HL-60 (cell line): ENCODE results near the gene C16orf54.
"Not testable (repeated sequence)": the region's sequence is repeated elsewhere in the genome, so short reads cannot be mapped to it uniquely, and the experiment has no call there.

ENCODE experiments used
- DNase-seq, 2 experiments: peaks; one replicate each; pipeline ENCODE4 v3.0.0-alpha.2; 2010 to 2020; ENCODE audit warnings: low read depth in 1 of 2, low spot score in 1 of 2
- H3K27ac ChIP-seq: fragments of 250-450 bp; sonication (Bioruptor Pico); replicated peaks from 2 replicates; pipeline ENCODE4 v1.5.1; 2020; ENCODE audit warnings: mild to moderate bottlenecking, moderate library complexity
- H3K27me3 ChIP-seq: fragments of 250-450 bp; sonication (Bioruptor Pico); 2 replicates; pipeline ENCODE4 v1.5.1; 2021; ENCODE audit warnings: mild to moderate bottlenecking, moderate library complexity; ENCODE audit not compliant: insufficient read depth, poor library complexity, severe bottlenecking
- H3K4me3 ChIP-seq: replicated peaks from 2 replicates; pipeline ENCODE4 v1.5.1; 2011; ENCODE audit warnings: mild to moderate bottlenecking, control low read depth, low read length; ENCODE audit not compliant: insufficient read depth
- CTCF ChIP-seq: IDR thresholded peaks from one replicate; pipeline ENCODE4 v1.5.1; 2011; ENCODE audit warnings: low read length, control low read depth, inconsistent platforms; ENCODE audit not compliant: insufficient read depth
- GABPA ChIP-seq: IDR thresholded peaks from 2 replicates; pipeline ENCODE4 v1.6.1; 2012; ENCODE audit warnings: low read depth
- POLR2AphosphoS5 ChIP-seq: IDR thresholded peaks from 2 replicates; pipeline ENCODE4 v1.6.1; 2012; ENCODE audit warnings: low read depth
- REST ChIP-seq: IDR thresholded peaks from 2 replicates; pipeline ENCODE4 v1.6.1; 2012; ENCODE audit warnings: low read depth; ENCODE audit not compliant: insufficient replicate concordance
- SPI1 ChIP-seq: IDR thresholded peaks from 2 replicates; pipeline ENCODE4 v1.6.1; 2012; ENCODE audit warnings: low read depth, mild to moderate bottlenecking, borderline replicate concordance

C16orf54 gene

DNA sequence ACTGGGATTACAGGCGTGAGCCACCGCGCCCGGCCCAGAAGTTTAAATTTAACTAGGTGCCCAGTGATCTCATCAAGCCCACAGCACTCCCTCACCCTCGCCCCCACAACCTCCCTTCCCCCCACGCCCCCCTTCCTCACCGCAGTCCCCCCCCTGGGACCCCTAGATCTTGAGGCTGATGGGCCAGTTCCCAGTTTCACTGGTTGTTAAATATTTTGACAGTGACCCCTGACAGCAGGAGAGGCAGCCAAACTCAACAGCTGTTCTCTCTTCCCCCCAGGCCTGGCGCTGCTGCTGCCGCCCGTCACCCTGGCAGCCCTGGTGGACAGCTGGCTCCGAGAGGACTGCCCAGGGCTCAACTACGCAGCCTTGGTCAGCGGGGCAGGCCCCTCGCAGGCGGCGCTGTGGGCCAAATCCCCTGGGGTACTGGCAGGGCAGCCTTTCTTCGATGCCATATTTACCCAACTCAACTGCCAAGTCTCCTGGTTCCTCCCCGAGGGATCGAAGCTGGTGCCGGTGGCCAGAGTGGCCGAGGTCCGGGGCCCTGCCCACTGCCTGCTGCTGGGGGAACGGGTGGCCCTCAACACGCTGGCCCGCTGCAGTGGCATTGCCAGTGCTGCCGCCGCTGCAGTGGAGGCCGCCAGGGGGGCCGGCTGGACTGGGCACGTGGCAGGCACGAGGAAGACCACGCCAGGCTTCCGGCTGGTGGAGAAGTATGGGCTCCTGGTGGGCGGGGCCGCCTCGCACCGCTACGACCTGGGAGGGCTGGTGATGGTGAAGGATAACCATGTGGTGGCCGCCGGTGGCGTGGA, 51.2 kb downstream of the C16orf54 start:
- H3K4me3 ChIP-seq = no peak overlapping the region
- H3K27ac ChIP-seq = no peak overlapping the region

GRCh38 chr16:29692606-29693005, 53.2 kb downstream of the C16orf54 start:
- H3K27ac ChIP-seq, H3K27me3 ChIP-seq, H3K4me3 ChIP-seq, DNase-seq: not testable (repeated sequence)

More for the DNA sequence above, 51.2 kb downstream of the C16orf54 start:
- H3K27me3 ChIP-seq = no peaks in the 10 kb centered on the region
- TF ChIP-seq REST (no peak), SPI1 (no peak), GABPA (no peak), CTCF (no peak), POLR2AphosphoS5 (no peak)
- DNase-seq = no peak
